SK-MEL-5 (cell line): ENCODE results near the gene RPS6KA2. TPM values are rescaled to one million over a fixed set of nuclear protein-coding genes. Genes with fewer than 3 reads are reported as not detected.

Experiments
- DNase-seq: peaks from one replicate; pipeline ENCODE4 v3.0.0-alpha.2; 2016; ENCODE audit warnings: low read depth, low spot score
- in situ Hi-C: cut with HindIII; loops from 2 replicates; pipeline ENCODE4 v1.10.0; 2016; ENCODE audit warnings: low sequenced_read_pairs, high pct_unique_total_duplicates, low pct_unique_long_range_greater_than_20kb
- total RNA-seq: library from RNA; depleted of rRNA; stranded (reverse); fragments of >200 nt; shearing (Covaris generic); gene quantifications from 2 replicates; pipeline ENCODE4 v1.2.3, GENCODE V29; 2014

RPS6KA2 gene
- total RNA-seq, 1 experiment from 2014 or later, result 2.1 TPM

- no peak for DNase-seq
- in situ Hi-C loops, result no loop called here
Observed at GRCh38 chr6:166478782-166479592, 148.1 kb downstream of the RPS6KA2 start.

- in situ Hi-C loops, result no loop called here
- no peak for DNase-seq
Observed at GRCh38 chr6:166477647-166478365, 149.2 kb downstream of the RPS6KA2 start.

GRCh38 chr6:166476634-166477215 lies 150.3 kb downstream of the RPS6KA2 start:
- DNase-seq, result no peak
- in situ Hi-C loops, result no loop called here

GRCh38 chr6:166476061-166476591 lies 150.9 kb downstream of the RPS6KA2 start:
- no peak for DNase-seq
- in situ Hi-C loops, result no loop called here

- no peak for DNase-seq
- in situ Hi-C loops, result no loop called here
Observed at GRCh38 chr6:166474721-166475565, 152.1 kb downstream of the RPS6KA2 start.

GRCh38 chr6:166473886-166474571 lies 153.0 kb downstream of the RPS6KA2 start:
- in situ Hi-C loops, result no loop called here
- DNase-seq, result no peak

- in situ Hi-C loops, result no loop called here
- no peak for DNase-seq
Observed at GRCh38 chr6:166472636-166473035, 154.4 kb downstream of the RPS6KA2 start.

- in situ Hi-C loops, result no loop called here
- no peak for DNase-seq
Observed at GRCh38 chr6:166471797-166472260, 155.2 kb downstream of the RPS6KA2 start.

GRCh38 chr6:166470863-166471410 lies 156.1 kb downstream of the RPS6KA2 start:
- DNase-seq, result no peak
- in situ Hi-C loops, result no loop called here

GRCh38 chr6:166470029-166470862 lies 156.8 kb downstream of the RPS6KA2 start:
- DNase-seq, result no peak
- in situ Hi-C loops, result no loop called here

- in situ Hi-C loops, result no loop called here
- DNase-seq, result no peak
Observed at GRCh38 chr6:166469426-166469961, 157.6 kb downstream of the RPS6KA2 start.

GRCh38 chr6:166467436-166468000 lies 159.5 kb downstream of the RPS6KA2 start:
- no peak for DNase-seq
- in situ Hi-C loops, result no loop called here

GRCh38 chr6:166466178-166467122 lies 160.6 kb downstream of the RPS6KA2 start:
- in situ Hi-C loops, result no loop called here
- DNase-seq, result no peak

- DNase-seq, result peak; percentile 38
- in situ Hi-C loops, result no loop called here
Observed at GRCh38 chr6:166465671-166466087, 161.4 kb downstream of the RPS6KA2 start.
